GM23338 (cell line): ENCODE measurements around the gene OPN4. TPM values are rescaled to one million over a fixed set of nuclear protein-coding genes. Genes with fewer than 3 reads are reported as not detected.

Experiments used
- ATAC-seq: fragments of 200-7000 bp; cut with Tn5 transposase; 3 replicates; pipeline ENCODE4 v1.9.1; 2020
- DNase-seq: peaks from one replicate; pipeline ENCODE4 v3.0.0-alpha.2; 2015; ENCODE audit warnings: low spot score
- H2AFZ ChIP-seq: fragments of 200-600 bp; sonication (generic); 2 replicates; pipeline ENCODE4 v1.8.0; 2016; ENCODE audit warnings: antibody characterized with exemption, mild to moderate bottlenecking, moderate library complexity
- H3F3A ChIP-seq: fragments of 200-600 bp; sonication (generic); replicated peaks from 2 replicates; pipeline ENCODE4 v1.8.0; 2017; ENCODE audit warnings: antibody characterized with exemption, mixed run types, low read depth
- H3K27ac ChIP-seq: fragments of 200-600 bp; sonication (generic); 2 replicates; pipeline ENCODE4 v1.6.1; 2016; ENCODE audit warnings: low read depth
- H3K27me3 ChIP-seq: fragments of 200-600 bp; sonication (generic); 2 replicates; pipeline ENCODE4 v1.8.0; 2016; ENCODE audit warnings: mild to moderate bottlenecking, mixed run types, moderate library complexity; ENCODE audit not compliant: insufficient read depth
- H3K36me3 ChIP-seq: fragments of 200-600 bp; sonication (generic); 2 replicates; pipeline ENCODE4 v1.8.0; 2016; ENCODE audit warnings: mild to moderate bottlenecking; ENCODE audit not compliant: insufficient read depth
- H3K4me1 ChIP-seq: fragments of 200-600 bp; sonication (generic); 2 replicates; pipeline ENCODE4 v1.8.0; 2016; ENCODE audit warnings: mild to moderate bottlenecking, moderate library complexity; ENCODE audit not compliant: insufficient read depth
- H3K4me2 ChIP-seq: fragments of 200-600 bp; sonication (generic); 2 replicates; pipeline ENCODE4 v1.7.1; 2017; ENCODE audit warnings: mixed run types
- H3K4me3 ChIP-seq: fragments of 200-600 bp; sonication (generic); 2 replicates; pipeline ENCODE4 v1.6.1; 2016; ENCODE audit warnings: mixed run types
- H3K79me2 ChIP-seq: fragments of 200-600 bp; sonication (generic); replicated peaks from 2 replicates; pipeline ENCODE4 v1.8.0; 2017; ENCODE audit warnings: mild to moderate bottlenecking; ENCODE audit not compliant: insufficient read depth
- H3K9me2 ChIP-seq: fragments of 200-600 bp; sonication (generic); 2 replicates; pipeline ENCODE4 v1.8.0; 2017; ENCODE audit not compliant: insufficient read depth
- H4K20me1 ChIP-seq: fragments of 200-600 bp; sonication (generic); replicated peaks from 2 replicates; pipeline ENCODE4 v1.8.0; 2017; ENCODE audit warnings: mild to moderate bottlenecking; ENCODE audit not compliant: insufficient read depth
- H3K27ac Mint-ChIP-seq: 2 replicates; pipeline ENCODE4 v1.8.0; 2020; ENCODE audit warnings: inconsistent platforms, mild to moderate bottlenecking, moderate library complexity, mixed read lengths
- H3K27me3 Mint-ChIP-seq: 3 replicates; pipeline ENCODE4 v1.8.0; 2022; ENCODE audit warnings: low read depth, mild to moderate bottlenecking, moderate library complexity, mixed read lengths, inconsistent platforms; ENCODE audit not compliant: insufficient read depth, poor library complexity
- H3K36me3 Mint-ChIP-seq: 3 replicates; pipeline ENCODE4 v1.8.0; 2021; ENCODE audit warnings: low read depth, mild to moderate bottlenecking, inconsistent platforms, moderate library complexity, mixed read lengths
- H3K4me1 Mint-ChIP-seq: 3 replicates; pipeline ENCODE4 v1.8.0; 2020; ENCODE audit warnings: mild to moderate bottlenecking, inconsistent platforms, mixed read lengths
- H3K4me3 Mint-ChIP-seq: 3 replicates; pipeline ENCODE4 v1.8.0; 2021; ENCODE audit warnings: moderate library complexity, mild to moderate bottlenecking, inconsistent platforms, mixed read lengths
- H3K9me3 Mint-ChIP-seq: 3 replicates; pipeline ENCODE4 v1.8.0; 2020; ENCODE audit warnings: moderate library complexity, mild to moderate bottlenecking, inconsistent platforms, mixed read lengths
- POLR2AphosphoS5 ChIP-seq: IDR thresholded peaks from 2 replicates; pipeline ENCODE4 v1.6.1; 2016; ENCODE audit warnings: antibody characterized with exemption, low read depth
- ZNF114 ChIP-seq: fragments of 250-450 bp; sonication (Bioruptor Pico); IDR thresholded peaks from 2 replicates; pipeline ENCODE4 v1.5.0; 2020; ENCODE audit warnings: mild to moderate bottlenecking, moderate library complexity
- polyA plus RNA-seq: library from polyadenylated mRNA; unstranded; fragments of >200 nt; fragmentation: Nextera tagmentation; extraction: Ambion mirVana; gene quantifications from 2 replicates; pipeline ENCODE4 v1.2.1, GENCODE V29; 2016
- total RNA-seq: library from RNA; depleted of rRNA; stranded (reverse); fragments of >200 nt; shearing (Covaris generic); gene quantifications from 2 replicates; pipeline ENCODE4 v1.2.3, GENCODE V29; 2014
- TF ChIP-seq, protein P1 (sequence below), 2 experiments: fragments of 200-600 bp in 1 of 2; sonication (generic) in 1 of 2; conservative IDR thresholded peaks; 2 replicates each; pipeline versions ENCODE4 v1.5.1 to v1.6.1; 2016 to 2017; ENCODE audit warnings: antibody characterized with exemption in 2 of 2, low read depth in 2 of 2, mild to moderate bottlenecking in 2 of 2, moderate library complexity in 1 of 2
- TF ChIP-seq, protein P2 (sequence below): IDR thresholded peaks from 2 replicates; pipeline ENCODE4 v1.6.1; 2016; ENCODE audit warnings: antibody characterized with exemption
- TF ChIP-seq, protein P3 (sequence below): fragments of 250-450 bp; sonication (Bioruptor Pico); IDR thresholded peaks from 2 replicates; pipeline ENCODE4 v1.5.0; 2020; ENCODE audit warnings: mild to moderate bottlenecking, moderate library complexity

Gene OPN4
- total and polyA plus RNA-seq, 2 experiments from 2014 or later = not detected

DNA sequence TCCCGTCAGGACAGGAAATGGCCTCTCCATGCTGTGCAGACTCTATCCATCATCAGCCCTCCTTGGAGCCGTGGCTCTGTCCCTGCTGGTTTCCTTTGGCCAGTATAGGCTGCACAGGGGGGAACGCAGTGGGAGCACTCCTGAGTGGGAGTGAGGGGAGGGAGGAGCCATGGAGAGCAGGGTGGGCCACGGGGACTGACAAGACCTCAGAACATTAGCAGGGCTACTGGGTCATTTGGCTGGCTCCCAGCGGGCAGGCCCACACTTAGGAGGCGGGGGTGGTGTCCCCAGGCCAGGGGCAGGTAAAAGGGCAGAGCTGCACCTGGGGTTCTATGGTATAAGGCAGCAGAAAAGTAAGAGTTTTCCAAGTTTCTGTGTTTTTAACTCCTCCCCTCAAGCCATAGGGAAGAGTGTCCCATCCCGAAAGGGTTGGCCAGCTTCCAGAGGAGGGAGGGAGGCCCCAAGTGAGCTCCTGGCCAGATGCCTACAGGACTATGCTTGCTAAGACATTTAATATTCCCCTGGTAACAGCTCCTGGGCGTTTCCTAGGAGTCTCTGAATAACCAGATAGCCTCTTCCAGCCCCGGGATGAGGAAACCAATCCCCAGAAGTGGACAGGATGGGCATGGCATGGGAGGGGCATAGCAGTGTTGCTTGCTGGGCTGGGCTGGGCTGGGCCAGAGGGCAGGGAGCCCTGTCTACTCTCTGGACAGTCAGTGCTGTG lies 5.5 kb upstream of the OPN4 start:
- no peak for TF ChIP-seq POLR2AphosphoS5
- TF ChIP-seq, protein P1, sequence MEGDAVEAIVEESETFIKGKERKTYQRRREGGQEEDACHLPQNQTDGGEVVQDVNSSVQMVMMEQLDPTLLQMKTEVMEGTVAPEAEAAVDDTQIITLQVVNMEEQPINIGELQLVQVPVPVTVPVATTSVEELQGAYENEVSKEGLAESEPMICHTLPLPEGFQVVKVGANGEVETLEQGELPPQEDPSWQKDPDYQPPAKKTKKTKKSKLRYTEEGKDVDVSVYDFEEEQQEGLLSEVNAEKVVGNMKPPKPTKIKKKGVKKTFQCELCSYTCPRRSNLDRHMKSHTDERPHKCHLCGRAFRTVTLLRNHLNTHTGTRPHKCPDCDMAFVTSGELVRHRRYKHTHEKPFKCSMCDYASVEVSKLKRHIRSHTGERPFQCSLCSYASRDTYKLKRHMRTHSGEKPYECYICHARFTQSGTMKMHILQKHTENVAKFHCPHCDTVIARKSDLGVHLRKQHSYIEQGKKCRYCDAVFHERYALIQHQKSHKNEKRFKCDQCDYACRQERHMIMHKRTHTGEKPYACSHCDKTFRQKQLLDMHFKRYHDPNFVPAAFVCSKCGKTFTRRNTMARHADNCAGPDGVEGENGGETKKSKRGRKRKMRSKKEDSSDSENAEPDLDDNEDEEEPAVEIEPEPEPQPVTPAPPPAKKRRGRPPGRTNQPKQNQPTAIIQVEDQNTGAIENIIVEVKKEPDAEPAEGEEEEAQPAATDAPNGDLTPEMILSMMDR (conservative IDR thresholded peaks at IDR 0.05; ENCODE audit: low read depth in 2 of 2) = no peak
- TF ChIP-seq, protein P2, sequence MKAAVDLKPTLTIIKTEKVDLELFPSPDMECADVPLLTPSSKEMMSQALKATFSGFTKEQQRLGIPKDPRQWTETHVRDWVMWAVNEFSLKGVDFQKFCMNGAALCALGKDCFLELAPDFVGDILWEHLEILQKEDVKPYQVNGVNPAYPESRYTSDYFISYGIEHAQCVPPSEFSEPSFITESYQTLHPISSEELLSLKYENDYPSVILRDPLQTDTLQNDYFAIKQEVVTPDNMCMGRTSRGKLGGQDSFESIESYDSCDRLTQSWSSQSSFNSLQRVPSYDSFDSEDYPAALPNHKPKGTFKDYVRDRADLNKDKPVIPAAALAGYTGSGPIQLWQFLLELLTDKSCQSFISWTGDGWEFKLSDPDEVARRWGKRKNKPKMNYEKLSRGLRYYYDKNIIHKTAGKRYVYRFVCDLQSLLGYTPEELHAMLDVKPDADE = no peak
- no peak for TF ChIP-seq ZNF114 (CRISPR knock-in tag)
- no peaks in the 10 kb centered on the region for H3F3A ChIP-seq
- no peaks in the 10 kb centered on the region for H4K20me1 ChIP-seq
- H3K4me2 ChIP-seq = no peak overlapping the region
- Mint-ChIP-seq H3K4me3 (no peak overlapping the region), H3K9me3 (no peaks in the 10 kb centered on the region; the same call in 1 of the 3 replicates), H3K36me3 (no peaks in the 10 kb centered on the region), H3K4me1 (peaks cover 11% of the 10 kb centered on the region), H3K27me3 (peaks cover 3% of the 10 kb centered on the region), H3K27ac (no peak overlapping the region)
- DNase-seq (no peak), ATAC-seq (no peak)
- peaks cover under 1% of the 10 kb centered on the region; the same call in 1 of the 2 replicates for H3K9me2 ChIP-seq
- no peaks in the 10 kb centered on the region for H3K79me2 ChIP-seq
- no peaks in the 10 kb centered on the region for H3K36me3 ChIP-seq
- H3K4me3 ChIP-seq = no peak overlapping the region
- H3K4me1 ChIP-seq = peaks cover 7% of the 10 kb centered on the region
- H3K27me3 ChIP-seq = no peaks in the 10 kb centered on the region
- H2AFZ ChIP-seq = peak overlapping the region; percentile 84
- H3K27ac ChIP-seq = no peak overlapping the region

DNA sequence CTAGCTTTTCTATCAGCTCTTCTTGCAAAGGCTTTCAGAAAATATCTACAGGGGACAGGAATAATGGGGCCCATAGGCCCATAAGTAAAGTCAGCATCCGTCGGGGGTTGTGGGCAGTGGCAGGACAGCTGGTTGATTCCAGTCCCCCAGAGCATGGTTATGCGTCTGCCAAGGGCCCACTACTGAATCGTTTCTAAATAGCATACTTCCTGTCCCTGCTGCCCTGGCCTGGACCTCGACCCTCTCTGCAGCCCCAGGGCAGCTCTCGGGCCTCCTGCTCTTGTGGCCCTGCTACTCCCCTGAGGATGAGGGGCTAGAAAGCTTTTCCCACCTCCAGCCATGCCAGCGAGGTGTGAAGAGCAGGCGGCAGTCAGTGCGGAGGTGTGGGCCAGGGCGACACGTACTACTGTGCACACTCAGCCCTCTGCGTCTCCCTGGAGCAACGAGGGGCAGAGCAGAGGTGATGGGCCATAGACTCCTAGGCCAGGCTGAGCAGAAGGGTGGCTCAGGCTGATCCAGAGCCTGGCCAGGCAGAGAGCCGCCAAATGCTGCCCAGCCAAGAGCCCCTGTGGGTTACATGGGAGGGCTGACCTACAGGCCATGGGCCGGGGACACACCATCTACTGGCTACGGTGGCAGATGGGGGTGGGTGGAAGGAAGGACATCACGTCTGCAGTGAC lies 4.7 kb upstream of the OPN4 start:
- Mint-ChIP-seq H3K36me3 (no peaks in the 10 kb centered on the region), H3K9me3 (no peaks in the 10 kb centered on the region; the same call in 1 of the 3 replicates), H3K4me1 (peaks cover 11% of the 10 kb centered on the region), H3K27ac (no peak overlapping the region), H3K27me3 (peaks cover 3% of the 10 kb centered on the region), H3K4me3 (no peak overlapping the region)
- Histone ChIP-seq H3K27ac (no peak overlapping the region), H3K4me2 (no peak overlapping the region), H3K79me2 (no peaks in the 10 kb centered on the region), H3K36me3 (no peaks in the 10 kb centered on the region), H3K27me3 (no peaks in the 10 kb centered on the region), H2AFZ (no peak overlapping the region), H4K20me1 (no peaks in the 10 kb centered on the region), H3K9me2 (no peaks in the 10 kb centered on the region; the same call in 1 of the 2 replicates), H3K4me3 (no peak overlapping the region), H3F3A (no peaks in the 10 kb centered on the region), H3K4me1 (peaks cover 7% of the 10 kb centered on the region)
- ATAC-seq (no peak), DNase-seq (no peak)
- TF ChIP-seq, protein P2 = no peak
- TF ChIP-seq, protein P3, sequence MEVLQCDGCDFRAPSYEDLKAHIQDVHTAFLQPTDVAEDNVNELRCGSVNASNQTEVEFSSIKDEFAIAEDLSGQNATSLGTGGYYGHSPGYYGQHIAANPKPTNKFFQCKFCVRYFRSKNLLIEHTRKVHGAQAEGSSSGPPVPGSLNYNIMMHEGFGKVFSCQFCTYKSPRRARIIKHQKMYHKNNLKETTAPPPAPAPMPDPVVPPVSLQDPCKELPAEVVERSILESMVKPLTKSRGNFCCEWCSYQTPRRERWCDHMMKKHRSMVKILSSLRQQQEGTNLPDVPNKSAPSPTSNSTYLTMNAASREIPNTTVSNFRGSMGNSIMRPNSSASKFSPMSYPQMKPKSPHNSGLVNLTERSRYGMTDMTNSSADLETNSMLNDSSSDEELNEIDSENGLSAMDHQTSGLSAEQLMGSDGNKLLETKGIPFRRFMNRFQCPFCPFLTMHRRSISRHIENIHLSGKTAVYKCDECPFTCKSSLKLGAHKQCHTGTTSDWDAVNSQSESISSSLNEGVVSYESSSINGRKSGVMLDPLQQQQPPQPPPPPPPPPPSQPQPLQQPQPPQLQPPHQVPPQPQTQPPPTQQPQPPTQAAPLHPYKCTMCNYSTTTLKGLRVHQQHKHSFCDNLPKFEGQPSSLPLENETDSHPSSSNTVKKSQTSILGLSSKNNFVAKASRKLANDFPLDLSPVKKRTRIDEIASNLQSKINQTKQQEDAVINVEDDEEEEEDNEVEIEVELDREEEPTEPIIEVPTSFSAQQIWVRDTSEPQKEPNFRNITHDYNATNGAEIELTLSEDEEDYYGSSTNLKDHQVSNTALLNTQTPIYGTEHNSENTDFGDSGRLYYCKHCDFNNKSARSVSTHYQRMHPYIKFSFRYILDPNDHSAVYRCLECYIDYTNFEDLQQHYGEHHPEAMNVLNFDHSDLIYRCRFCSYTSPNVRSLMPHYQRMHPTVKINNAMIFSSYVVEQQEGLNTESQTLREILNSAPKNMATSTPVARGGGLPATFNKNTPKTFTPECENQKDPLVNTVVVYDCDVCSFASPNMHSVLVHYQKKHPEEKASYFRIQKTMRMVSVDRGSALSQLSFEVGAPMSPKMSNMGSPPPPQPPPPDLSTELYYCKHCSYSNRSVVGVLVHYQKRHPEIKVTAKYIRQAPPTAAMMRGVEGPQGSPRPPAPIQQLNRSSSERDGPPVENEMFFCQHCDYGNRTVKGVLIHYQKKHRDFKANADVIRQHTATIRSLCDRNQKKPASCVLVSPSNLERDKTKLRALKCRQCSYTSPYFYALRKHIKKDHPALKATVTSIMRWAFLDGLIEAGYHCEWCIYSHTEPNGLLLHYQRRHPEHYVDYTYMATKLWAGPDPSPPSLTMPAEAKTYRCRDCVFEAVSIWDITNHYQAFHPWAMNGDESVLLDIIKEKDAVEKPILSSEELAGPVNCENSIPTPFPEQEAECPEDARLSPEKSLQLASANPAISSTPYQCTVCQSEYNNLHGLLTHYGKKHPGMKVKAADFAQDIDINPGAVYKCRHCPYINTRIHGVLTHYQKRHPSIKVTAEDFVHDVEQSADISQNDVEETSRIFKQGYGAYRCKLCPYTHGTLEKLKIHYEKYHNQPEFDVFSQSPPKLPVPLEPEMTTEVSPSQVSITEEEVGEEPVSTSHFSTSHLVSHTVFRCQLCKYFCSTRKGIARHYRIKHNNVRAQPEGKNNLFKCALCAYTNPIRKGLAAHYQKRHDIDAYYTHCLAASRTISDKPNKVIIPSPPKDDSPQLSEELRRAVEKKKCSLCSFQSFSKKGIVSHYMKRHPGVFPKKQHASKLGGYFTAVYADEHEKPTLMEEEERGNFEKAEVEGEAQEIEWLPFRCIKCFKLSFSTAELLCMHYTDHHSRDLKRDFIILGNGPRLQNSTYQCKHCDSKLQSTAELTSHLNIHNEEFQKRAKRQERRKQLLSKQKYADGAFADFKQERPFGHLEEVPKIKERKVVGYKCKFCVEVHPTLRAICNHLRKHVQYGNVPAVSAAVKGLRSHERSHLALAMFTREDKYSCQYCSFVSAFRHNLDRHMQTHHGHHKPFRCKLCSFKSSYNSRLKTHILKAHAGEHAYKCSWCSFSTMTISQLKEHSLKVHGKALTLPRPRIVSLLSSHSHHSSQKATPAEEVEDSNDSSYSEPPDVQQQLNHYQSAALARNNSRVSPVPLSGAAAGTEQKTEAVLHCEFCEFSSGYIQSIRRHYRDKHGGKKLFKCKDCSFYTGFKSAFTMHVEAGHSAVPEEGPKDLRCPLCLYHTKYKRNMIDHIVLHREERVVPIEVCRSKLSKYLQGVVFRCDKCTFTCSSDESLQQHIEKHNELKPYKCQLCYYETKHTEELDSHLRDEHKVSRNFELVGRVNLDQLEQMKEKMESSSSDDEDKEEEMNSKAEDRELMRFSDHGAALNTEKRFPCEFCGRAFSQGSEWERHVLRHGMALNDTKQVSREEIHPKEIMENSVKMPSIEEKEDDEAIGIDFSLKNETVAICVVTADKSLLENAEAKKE (CRISPR knock-in tag) = no peak
- no peak for TF ChIP-seq POLR2AphosphoS5
